GM18499 (cell line): ENCODE results near the gene PPP2R2B.

Source experiments
- ATAC-seq: cut with Tn5 transposase; IDR thresholded peaks from one replicate; pipeline ENCODE4 v1.9.1; 2021; ENCODE audit warnings: moderate number of reproducible peaks; ENCODE audit not compliant: insufficient read depth, unreplicated experiment

Gene PPP2R2B

DNA sequence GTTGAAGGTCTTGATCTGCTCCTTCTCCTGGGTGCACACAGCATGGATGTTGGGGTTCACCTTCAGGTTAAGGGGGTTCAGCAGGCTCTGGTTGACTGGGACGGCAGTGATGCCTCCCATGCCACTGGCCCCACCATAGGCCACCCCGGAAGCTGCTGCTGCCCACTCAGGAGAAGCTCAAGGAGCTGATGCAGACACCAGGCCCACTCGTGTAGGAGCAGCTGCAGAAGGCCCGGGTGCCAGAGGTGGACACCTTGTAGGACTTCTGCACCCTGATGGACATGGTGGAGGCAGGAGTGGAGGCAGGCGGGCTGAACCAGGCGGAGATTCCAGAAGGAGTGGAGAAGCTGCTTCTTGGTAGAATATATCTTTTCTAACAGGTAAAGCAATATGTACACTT lies 171.2 kb downstream of the PPP2R2B start:
- no peak for ATAC-seq

- ATAC-seq: no peak
Observed at GRCh38 chr5:146706321-146706972, 172.1 kb downstream of the PPP2R2B start.

GRCh38 chr5:146704949-146705665 lies 173.4 kb downstream of the PPP2R2B start:
- ATAC-seq: no peak

DNA sequence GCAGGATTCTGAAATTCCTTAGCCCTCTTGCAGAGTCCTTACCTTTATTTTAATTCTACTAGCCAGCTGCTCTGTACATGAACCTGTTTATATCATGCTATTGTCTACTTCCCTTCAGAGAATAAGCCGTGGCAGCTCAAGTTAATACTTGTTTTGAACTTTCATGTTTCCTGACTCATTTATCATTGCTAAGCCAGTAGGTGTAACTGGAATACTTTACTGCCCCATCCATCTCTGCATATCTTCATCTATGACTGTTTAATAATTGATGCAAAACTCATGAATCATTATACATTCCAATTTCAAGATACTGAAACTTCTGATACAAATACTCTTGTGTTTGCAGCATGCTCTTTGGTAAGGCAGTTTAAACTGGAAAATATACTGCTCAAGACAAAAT lies 174.7 kb downstream of the PPP2R2B start:
- ATAC-seq: no peak

DNA sequence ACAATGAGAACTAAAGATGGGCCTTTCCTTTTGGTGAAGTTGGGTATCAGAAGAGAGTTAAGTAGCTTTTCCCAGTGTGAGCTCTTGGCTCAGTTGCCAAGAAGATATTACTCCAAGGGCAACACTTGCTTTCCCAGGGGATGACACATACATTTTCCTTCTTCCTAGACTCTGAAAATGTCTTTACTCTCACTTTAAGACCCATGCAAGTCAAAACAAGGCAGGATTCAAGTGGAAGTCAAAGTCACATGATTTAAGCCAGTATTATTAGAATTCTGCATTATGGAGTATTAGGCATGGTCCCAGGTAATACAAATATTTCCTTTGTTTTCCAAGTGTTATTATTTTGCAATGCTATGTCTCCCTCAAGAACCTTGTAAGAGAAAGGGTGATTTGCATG lies 175.1 kb downstream of the PPP2R2B start:
- ATAC-seq: no peak

DNA sequence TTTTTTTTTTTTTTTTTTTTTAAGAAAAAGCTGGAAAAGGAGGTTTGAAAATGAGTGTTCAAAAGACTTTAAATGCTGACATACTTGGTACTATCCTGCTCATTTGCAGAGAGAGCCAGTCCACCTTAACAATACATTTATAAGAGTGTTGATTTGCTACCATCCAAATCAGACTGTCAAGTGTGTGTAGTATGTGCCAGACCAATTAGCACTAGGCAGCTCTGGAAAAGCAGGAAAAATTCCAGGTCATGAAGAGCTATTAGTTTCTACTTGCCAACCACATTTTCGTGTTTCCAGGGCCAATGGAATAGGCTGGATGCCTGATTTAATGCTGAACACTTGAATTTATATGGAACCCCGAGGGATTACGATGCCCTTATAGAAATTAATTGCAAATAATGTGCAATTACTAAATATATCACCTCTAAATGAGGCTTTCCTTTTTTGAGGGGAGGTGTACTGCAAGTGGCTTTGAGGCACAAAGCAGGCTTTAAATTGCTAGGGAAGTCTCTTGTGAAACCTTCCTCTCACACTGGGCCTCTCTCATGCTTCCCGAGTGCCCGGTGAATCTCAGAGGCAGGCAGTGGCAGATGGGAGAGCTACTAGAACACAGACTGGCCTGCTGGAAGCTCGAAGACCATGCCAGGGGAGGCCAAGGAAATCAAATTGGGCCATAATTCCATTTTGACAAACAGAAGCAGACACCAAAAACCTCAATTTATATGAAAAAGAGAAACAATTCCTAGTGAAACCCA lies 178.7 kb downstream of the PPP2R2B start:
- ATAC-seq: no peak

DNA sequence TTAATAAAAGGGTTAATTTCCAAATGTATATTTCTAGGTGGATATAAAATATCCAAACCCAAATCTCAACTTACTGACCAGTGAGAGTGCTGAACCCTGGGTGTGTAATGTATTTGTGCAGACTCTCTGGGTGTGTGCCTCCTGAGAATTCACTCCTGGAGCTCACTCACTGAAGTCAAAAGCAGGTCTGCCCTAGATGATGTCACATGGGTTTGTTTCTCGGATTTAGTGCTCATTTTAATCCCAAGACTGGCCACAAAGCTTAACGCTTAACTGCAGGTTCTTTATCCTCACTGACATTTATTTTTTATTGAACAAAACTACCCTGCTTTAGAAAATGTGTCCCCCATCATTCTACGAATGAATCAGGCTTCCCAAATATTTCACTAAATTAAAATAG lies 179.4 kb downstream of the PPP2R2B start:
- no peak for ATAC-seq

DNA sequence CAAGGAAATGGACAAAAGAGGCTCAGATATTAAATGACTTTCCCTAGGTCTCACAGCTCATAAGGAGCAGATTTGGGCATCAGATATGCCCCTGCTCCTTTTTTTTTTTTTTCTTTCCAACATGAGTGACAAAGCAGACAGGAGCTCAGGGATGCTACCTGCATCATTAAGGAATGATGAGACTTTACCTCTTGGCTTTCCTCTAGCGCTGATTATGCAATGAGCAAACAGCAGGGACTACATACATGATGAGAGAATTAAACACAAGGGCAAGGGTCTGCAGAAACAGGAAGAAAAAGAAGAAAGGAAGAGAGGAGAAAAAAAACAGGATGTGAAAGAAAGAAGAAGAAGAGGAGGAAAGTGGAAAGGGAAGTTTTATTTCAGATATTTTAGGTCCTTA lies 179.9 kb downstream of the PPP2R2B start:
- ATAC-seq: no peak

DNA sequence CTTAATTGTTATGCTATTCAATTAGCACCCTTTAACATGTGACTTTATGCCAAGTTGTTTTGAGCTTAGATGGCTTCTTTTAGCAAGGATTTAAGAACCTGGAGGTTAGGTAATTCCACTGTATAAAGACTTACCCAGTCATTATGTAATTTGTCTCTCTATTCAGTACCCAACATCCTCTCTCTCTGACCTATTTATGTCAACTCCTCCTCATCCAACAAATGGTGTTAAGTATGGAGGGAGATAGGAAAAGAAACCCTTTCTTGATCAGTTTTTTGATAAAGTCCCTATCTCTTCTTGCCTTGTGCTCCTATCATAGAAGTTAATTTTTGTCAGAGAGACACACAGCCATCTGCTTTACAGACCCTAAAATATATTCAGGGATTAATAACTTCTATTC lies 181.3 kb downstream of the PPP2R2B start:
- ATAC-seq: no peak

- no peak for ATAC-seq
Observed at GRCh38 chr5:146695646-146696045, 182.9 kb downstream of the PPP2R2B start.

DNA sequence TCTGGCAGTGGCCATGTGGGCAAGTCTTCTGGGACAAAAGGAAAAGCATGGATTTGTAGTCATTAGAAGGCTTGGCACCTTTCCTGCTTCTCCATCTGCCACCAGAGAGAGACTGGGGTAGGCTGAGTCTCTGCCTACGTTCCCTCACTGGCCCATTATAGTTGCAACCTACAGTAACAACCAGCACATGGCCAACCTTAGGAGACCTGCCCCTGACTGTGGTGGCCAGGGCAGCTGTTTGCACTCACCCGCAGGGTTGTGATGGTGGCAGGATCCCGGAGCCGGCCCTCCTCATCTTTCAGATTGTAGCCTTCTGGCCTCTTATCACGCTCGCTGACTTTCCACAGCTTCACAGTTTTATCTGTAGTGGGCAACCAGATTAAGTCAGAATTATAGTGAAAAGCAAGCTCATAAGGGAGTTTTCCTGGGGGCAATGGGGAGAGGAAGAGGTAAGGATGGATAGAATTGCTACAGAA lies 187.6 kb downstream of the PPP2R2B start:
- no peak for ATAC-seq

- ATAC-seq: no peak
Observed at GRCh38 chr5:146687630-146688029, 190.9 kb downstream of the PPP2R2B start.

GRCh38 chr5:146683861-146684260 lies 194.7 kb downstream of the PPP2R2B start:
- ATAC-seq: no peak

DNA sequence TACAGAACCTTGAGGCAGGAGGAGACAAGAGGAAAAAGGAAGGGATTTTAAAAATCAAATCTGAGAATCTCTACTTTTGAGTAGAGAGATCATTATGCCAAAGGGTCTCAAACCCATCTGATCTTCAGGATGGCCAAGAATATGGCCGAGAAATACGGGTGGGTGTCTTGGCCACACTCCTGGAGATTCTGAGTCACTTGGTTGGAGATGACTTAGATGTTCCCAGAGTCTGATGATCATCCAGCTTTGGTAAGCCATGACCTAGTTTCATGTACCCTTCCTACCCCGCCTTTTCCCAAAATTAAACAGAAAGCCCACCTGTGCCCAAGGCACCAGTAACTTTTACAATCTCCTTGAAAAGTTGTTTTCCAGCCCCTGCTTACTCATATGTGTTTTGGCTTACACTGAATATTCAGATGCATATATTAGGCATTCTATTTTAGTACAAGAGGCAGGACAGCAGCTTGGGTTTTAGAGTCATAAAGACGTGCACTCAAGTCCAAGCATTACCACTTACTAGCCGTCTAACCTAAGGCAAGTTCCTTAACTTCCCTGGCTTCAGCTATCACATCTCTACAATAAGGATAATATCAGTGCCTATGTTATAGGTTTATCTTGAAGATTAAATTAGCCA lies 195.5 kb downstream of the PPP2R2B start:
- no peak for ATAC-seq

- ATAC-seq: no peak
Observed at GRCh38 chr5:146681585-146682105, 196.9 kb downstream of the PPP2R2B start.

GRCh38 chr5:146680846-146681584 lies 197.5 kb downstream of the PPP2R2B start:
- ATAC-seq: no peak

- no peak for ATAC-seq
Observed at GRCh38 chr5:146675636-146676035, 202.9 kb downstream of the PPP2R2B start.

GRCh38 chr5:146672866-146673265 lies 205.7 kb downstream of the PPP2R2B start:
- ATAC-seq: no peak

DNA sequence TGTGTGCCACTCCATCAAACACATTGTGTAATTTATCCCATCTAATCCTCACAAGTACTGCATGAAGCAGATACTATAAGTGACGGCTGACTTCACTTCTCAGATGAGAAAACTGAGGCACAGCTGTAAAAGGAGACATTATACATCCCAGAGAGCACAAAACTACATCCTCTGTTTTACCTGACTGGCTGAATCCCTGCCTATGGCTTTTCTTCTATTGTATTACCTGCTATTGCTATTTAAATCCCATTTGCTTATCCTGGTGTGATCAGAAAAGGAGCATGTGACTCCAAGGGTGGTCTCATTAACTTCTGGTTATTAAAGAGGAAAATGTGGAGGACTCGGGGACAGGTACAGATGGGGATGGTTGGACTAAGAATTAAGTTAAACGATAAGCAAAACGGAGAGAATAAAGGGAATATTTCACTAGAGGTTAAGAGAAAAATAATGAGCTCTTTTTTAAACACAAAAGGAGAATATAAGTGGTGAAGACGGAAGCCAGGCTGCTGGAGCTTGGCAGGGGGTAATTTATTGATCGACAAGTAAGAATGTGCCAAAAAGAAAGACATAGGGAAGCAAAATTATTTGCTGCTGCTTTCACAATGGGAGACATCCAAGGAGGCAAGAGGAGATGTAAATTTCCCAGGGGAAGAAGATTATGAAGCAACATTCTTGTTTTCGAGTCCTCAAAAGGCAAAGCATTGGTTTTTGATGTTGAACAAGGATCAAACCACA lies 206.8 kb downstream of the PPP2R2B start:
- ATAC-seq: no peak
